Mucosa of rectum (tissue), 2 donors: ENCODE measurements around the gene ITIH5.
"Not testable (repeated sequence)": the region's sequence is repeated elsewhere in the genome, so short reads cannot be mapped to it uniquely, and the experiment has no call there.

Experiments
- H3K27ac ChIP-seq, 2 donors: one replicate each; pipeline ENCODE4 v1.7.0; 2013; ENCODE audit warnings: inconsistent platforms in 2 of 2, low read depth in 2 of 2, low read length in 2 of 2
- H3K27me3 ChIP-seq, 2 donors: one replicate each; pipeline ENCODE4 v1.7.0; 2013; ENCODE audit warnings: low read length in 2 of 2; ENCODE audit not compliant: control insufficient read depth in 2 of 2, insufficient read depth in 2 of 2
- H3K36me3 ChIP-seq, 2 donors: one replicate each; pipeline ENCODE4 v1.7.0; 2013; ENCODE audit warnings: low read length in 2 of 2; ENCODE audit not compliant: control insufficient read depth in 2 of 2, insufficient read depth in 2 of 2
- H3K4me1 ChIP-seq, 2 donors: one replicate each; pipeline ENCODE4 v1.7.0; 2013; ENCODE audit warnings: low read length in 2 of 2, mild to moderate bottlenecking in 1 of 2; ENCODE audit not compliant: control insufficient read depth in 2 of 2, insufficient read depth in 2 of 2
- H3K4me3 ChIP-seq, 2 donors: one replicate each; pipeline ENCODE4 v1.7.0; 2013; ENCODE audit warnings: low read length in 2 of 2
- H3K9ac ChIP-seq, 2 donors: one replicate each; pipeline ENCODE4 v1.7.0; 2013; ENCODE audit warnings: low read length in 2 of 2, low read depth in 1 of 2, mild to moderate bottlenecking in 1 of 2
- H3K9me3 ChIP-seq, 2 donors: one replicate each; pipeline ENCODE4 v1.7.0; 2013; ENCODE audit warnings: low read length in 2 of 2; ENCODE audit not compliant: control insufficient read depth in 2 of 2
- donor health status: healthy.
- donor health status: Normal muscosa, but diverticular disease.

ITIH5 gene

GRCh38 chr10:7690885-7691597 is 24.3 kb upstream of the ITIH5 start:
- not testable (repeated sequence) for H3K9me3 ChIP-seq, H3K9ac ChIP-seq, H3K27me3 ChIP-seq, H3K27ac ChIP-seq, H3K36me3 ChIP-seq, H3K4me1 ChIP-seq, H3K4me3 ChIP-seq

GRCh38 chr10:7689591-7689990 is 22.8 kb upstream of the ITIH5 start:
- Histone ChIP-seq H3K4me1 (no peaks in the 10 kb centered on the region), H3K9ac (no peak overlapping the region), H3K27ac (no peak overlapping the region)

GRCh38 chr10:7687228-7687907 is 20.6 kb upstream of the ITIH5 start:
- Histone ChIP-seq H3K27ac (no peak overlapping the region), H3K4me3 (no peak overlapping the region), H3K9me3 (no peaks in the 10 kb centered on the region), H3K4me1 (no peaks in the 10 kb centered on the region), H3K9ac (no peak overlapping the region), H3K36me3 (no peaks in the 10 kb centered on the region), H3K27me3 (no peaks in the 10 kb centered on the region)

More at GRCh38 chr10:7689591-7689990, 22.8 kb upstream of the ITIH5 start:
- H3K9me3 ChIP-seq: no peaks in the 10 kb centered on the region
- H3K27me3 ChIP-seq: no peaks in the 10 kb centered on the region
- H3K4me3 ChIP-seq: no peak overlapping the region
- no peaks in the 10 kb centered on the region for H3K36me3 ChIP-seq

GRCh38 chr10:7686351-7687171 is 19.8 kb upstream of the ITIH5 start:
- Histone ChIP-seq H3K27me3 (no peaks in the 10 kb centered on the region), H3K9ac (no peak overlapping the region), H3K4me3 (no peak overlapping the region), H3K36me3 (no peaks in the 10 kb centered on the region), H3K4me1 (no peaks in the 10 kb centered on the region), H3K9me3 (no peaks in the 10 kb centered on the region), H3K27ac (no peak overlapping the region)

- not testable (repeated sequence) for H3K4me3 ChIP-seq, H3K4me1 ChIP-seq, H3K9ac ChIP-seq, H3K9me3 ChIP-seq, H3K27ac ChIP-seq, H3K36me3 ChIP-seq, H3K27me3 ChIP-seq
These were observed 13.3 kb upstream of the ITIH5 start for GRCh38 chr10:7680078-7680477.

- Histone ChIP-seq H3K27me3 (peaks cover 0 to 3% of the 10 kb centered on the region in 2 donors), H3K9me3 (no peaks in the 10 kb centered on the region), H3K4me3 (no peak overlapping the region), H3K9ac (no peak overlapping the region), H3K4me1 (no peaks in the 10 kb centered on the region), H3K36me3 (no peaks in the 10 kb centered on the region), H3K27ac (no peak overlapping the region)
These were observed 12.5 kb upstream of the ITIH5 start for GRCh38 chr10:7679256-7679655.

GRCh38 chr10:7672341-7673134 is 5.8 kb upstream of the ITIH5 start:
- Histone ChIP-seq H3K4me3 (no peak overlapping the region), H3K4me1 (no peaks in the 10 kb centered on the region), H3K9ac (no peak overlapping the region), H3K9me3 (no peaks in the 10 kb centered on the region), H3K27me3 (peaks cover 0 to 7% of the 10 kb centered on the region in 2 donors), H3K36me3 (no peaks in the 10 kb centered on the region), H3K27ac (no peak overlapping the region)

- Histone ChIP-seq H3K4me1 (peaks cover 2% of the 10 kb centered on the region in 2 donors), H3K27ac (no peak overlapping the region), H3K9me3 (no peaks in the 10 kb centered on the region), H3K27me3 (peaks cover 0 to 14% of the 10 kb centered on the region in 2 donors), H3K36me3 (no peaks in the 10 kb centered on the region), H3K4me3 (no peak overlapping the region), H3K9ac (no peak overlapping the region)
These were observed 3.4 kb upstream of the ITIH5 start for GRCh38 chr10:7670157-7670556.

- peaks cover 0 to 15% of the 10 kb centered on the region in 2 donors for H3K27me3 ChIP-seq
- H3K27ac ChIP-seq: peak overlapping the region in 1 of 2 donors; percentile 13
- no peaks in the 10 kb centered on the region for H3K36me3 ChIP-seq
- H3K4me3 ChIP-seq: no peak overlapping the region
- H3K9me3 ChIP-seq: no peaks in the 10 kb centered on the region
- peaks cover 2% of the 10 kb centered on the region in 2 donors for H3K4me1 ChIP-seq
- H3K9ac ChIP-seq: no peak overlapping the region
These were observed 736 bp upstream of the ITIH5 start for GRCh38 chr10:7667262-7668141.
